ENCODE measurements around the gene PAX8. TPM values are rescaled to one million over a fixed set of nuclear protein-coding genes. Genes with fewer than 3 reads are reported as not detected.

Gene PAX8
- total RNA-seq, 1 donor from 2014 or later, result 118 TPM

DNA sequence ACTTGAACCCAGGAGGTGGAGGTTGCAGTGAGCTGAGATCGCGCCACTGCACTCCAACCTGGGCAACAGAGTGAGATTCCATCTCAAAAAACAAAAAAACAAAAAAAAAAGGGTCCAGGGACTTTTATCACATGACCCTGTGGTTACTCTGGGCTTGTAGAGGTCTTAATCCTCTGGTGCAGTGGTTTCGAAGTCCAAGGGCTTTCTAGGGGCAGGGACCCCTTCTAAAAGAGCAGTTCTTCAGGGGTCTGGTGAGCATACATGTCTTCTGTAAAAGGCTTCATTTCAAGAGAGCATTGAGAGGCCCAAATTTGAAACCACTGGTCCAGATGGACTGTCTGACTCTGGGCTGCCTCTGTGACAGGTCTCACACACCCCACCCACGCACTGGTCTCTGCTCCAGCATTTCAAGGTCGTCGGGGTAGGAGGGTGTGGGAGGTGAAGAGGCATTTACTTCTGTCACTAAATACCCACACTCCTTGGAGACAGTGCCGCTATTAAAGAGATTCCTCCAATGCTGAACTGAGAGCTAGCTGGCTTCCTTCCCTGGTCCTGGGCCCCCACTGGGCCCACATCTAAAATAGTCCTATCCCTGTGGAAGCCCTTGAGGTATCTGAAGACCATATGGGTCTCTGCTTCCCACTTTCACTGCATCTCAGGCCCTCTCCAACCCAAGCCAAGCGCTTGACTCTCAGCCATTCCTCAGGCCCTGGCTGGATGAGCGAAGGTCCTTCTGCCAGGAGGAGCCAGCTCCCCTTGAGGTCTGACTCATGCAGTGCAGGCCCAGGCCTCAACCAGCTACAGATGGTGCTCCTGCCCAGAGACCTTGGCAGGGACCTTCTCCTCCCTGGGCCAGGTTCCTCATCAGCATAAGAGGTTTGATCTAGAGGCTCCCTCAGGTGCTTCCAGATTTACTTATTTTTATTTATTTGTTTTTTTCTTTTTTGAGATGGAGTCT, 44.8 kb downstream of the PAX8 start:
- TF ChIP-seq, protein P1, sequence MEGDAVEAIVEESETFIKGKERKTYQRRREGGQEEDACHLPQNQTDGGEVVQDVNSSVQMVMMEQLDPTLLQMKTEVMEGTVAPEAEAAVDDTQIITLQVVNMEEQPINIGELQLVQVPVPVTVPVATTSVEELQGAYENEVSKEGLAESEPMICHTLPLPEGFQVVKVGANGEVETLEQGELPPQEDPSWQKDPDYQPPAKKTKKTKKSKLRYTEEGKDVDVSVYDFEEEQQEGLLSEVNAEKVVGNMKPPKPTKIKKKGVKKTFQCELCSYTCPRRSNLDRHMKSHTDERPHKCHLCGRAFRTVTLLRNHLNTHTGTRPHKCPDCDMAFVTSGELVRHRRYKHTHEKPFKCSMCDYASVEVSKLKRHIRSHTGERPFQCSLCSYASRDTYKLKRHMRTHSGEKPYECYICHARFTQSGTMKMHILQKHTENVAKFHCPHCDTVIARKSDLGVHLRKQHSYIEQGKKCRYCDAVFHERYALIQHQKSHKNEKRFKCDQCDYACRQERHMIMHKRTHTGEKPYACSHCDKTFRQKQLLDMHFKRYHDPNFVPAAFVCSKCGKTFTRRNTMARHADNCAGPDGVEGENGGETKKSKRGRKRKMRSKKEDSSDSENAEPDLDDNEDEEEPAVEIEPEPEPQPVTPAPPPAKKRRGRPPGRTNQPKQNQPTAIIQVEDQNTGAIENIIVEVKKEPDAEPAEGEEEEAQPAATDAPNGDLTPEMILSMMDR (IDR thresholded peaks at IDR 0.05; ENCODE audit: insufficient read depth, low read length, poor library complexity, severe bottlenecking), result peak; percentile 24
- Histone ChIP-seq H3K4me3 (ENCODE audit: low read depth, low read length) (no peak overlapping the region), H3K36me3 (ENCODE audit: control insufficient read depth, insufficient read depth, low read length) (peaks cover 10% of the 10 kb centered on the region), H3K27me3 (ENCODE audit: control insufficient read depth, insufficient read depth, low read length) (no peaks in the 10 kb centered on the region)
- DNase-seq (ENCODE audit: low read depth), result no peak

DNA sequence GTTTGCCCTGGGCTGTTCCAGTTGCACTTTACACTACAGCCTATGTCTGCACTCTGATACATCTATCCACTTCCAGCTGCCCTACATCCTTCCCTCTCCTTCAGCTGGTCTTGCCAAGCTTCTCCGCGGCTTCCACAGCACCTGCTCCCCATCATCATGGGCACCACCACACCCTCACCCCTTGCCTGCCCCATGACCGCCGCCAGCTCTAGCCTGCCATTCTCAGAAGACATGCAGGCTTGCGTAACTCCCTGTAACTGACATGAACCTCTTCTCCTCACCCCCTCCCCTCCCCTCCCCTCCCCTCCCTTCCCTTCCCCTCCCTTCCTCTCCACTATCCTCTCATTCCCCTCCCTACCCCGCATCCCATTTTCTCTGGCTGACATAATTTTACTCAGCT, 46.0 kb downstream of the PAX8 start:
- H3K4me3 ChIP-seq (ENCODE audit: low read depth, low read length), result no peak overlapping the region
- no peak for DNase-seq (ENCODE audit: low read depth)
- TF ChIP-seq, protein P1 (IDR thresholded peaks at IDR 0.05; ENCODE audit: insufficient read depth, low read length, poor library complexity, severe bottlenecking), result no peak

DNA sequence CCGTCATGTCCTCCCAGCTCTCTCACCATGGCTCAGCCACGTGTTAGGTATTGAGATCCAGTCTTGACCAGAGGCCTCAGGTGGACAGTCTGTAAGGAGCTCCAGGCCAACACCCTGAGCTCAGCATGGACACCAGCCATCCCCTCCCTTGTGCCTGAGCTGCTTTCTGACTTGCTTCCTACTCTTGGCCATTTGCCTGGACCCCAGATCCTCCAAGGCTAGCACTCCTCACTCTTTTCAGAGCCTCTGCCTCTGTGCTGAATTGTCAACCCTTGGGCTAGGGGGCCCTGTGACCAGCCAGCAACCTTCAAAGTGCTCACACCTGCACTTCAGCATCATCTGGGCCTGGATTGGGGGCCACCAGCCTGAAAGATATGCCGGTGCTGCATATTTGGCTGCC, 46.6 kb downstream of the PAX8 start:
- TF ChIP-seq, protein P1 (IDR thresholded peaks at IDR 0.05; ENCODE audit: insufficient read depth, low read length, poor library complexity, severe bottlenecking), result no peak
- Histone ChIP-seq H3K27me3 (ENCODE audit: control insufficient read depth, insufficient read depth, low read length) (no peaks in the 10 kb centered on the region), H3K4me3 (ENCODE audit: low read depth, low read length) (no peak overlapping the region), H3K36me3 (ENCODE audit: control insufficient read depth, insufficient read depth, low read length) (peaks cover 8% of the 10 kb centered on the region)
- no peak for DNase-seq (ENCODE audit: low read depth)

More for the DNA sequence above, 46.0 kb downstream of the PAX8 start:
- Histone ChIP-seq H3K27me3 (ENCODE audit: control insufficient read depth, insufficient read depth, low read length) (no peaks in the 10 kb centered on the region), H3K36me3 (ENCODE audit: control insufficient read depth, insufficient read depth, low read length) (peaks cover 10% of the 10 kb centered on the region)

DNA sequence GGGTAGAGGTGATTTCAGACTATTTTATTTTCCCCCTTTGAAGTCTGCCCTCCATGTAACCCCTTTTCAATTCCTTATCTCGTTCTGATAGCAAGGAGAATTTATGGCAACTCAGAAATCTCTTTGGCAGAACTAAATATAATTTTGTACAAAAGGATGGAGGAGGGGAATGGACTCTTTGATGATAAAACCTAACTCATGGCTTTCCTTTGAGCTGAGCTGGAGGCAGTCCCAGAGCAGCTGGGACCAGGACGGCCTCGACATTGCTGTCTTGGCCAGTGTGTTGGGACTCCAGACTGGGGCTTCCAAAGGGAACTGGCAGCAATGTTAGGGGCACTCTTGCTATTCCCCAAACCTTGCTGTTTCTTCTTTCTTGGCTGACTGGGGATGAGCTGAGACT, 47.7 kb downstream of the PAX8 start:
- no peaks in the 10 kb centered on the region for H3K27me3 ChIP-seq (ENCODE audit: control insufficient read depth, insufficient read depth, low read length)
- H3K4me3 ChIP-seq (ENCODE audit: low read depth, low read length), result no peak overlapping the region
- TF ChIP-seq, protein P1 (IDR thresholded peaks at IDR 0.05; ENCODE audit: insufficient read depth, low read length, poor library complexity, severe bottlenecking), result no peak
- H3K36me3 ChIP-seq (ENCODE audit: control insufficient read depth, insufficient read depth, low read length), result peaks cover 8% of the 10 kb centered on the region
- DNase-seq (ENCODE audit: low read depth), result no peak

DNA sequence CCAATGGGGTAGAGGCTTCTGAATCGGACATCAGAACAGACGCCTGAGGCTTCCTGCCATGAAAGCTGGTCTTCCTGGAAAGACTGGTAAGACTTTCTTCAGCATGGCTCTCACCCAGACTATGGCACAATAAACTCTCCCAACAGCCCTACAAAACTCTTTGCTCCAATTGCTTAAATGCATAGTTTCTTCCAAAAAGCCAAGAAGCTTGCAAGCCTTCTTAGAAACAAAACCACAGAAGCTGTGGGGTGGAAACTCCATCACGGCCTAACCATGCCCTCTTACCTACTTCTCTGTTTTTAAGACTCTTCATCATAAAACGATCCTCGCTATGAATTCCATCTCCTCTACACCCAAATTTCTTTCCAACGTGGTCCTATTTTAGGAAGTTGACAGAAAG, 48.2 kb downstream of the PAX8 start:
- peaks cover 8% of the 10 kb centered on the region for H3K36me3 ChIP-seq (ENCODE audit: control insufficient read depth, insufficient read depth, low read length)
- no peak for DNase-seq (ENCODE audit: low read depth)
- TF ChIP-seq, protein P1 (IDR thresholded peaks at IDR 0.05; ENCODE audit: insufficient read depth, low read length, poor library complexity, severe bottlenecking), result no peak
- no peaks in the 10 kb centered on the region for H3K27me3 ChIP-seq (ENCODE audit: control insufficient read depth, insufficient read depth, low read length)
- H3K4me3 ChIP-seq (ENCODE audit: low read depth, low read length), result no peak overlapping the region

All from kidney epithelial cell (primary cell).